ENCODE data around the gene WNT3A.

DNA sequence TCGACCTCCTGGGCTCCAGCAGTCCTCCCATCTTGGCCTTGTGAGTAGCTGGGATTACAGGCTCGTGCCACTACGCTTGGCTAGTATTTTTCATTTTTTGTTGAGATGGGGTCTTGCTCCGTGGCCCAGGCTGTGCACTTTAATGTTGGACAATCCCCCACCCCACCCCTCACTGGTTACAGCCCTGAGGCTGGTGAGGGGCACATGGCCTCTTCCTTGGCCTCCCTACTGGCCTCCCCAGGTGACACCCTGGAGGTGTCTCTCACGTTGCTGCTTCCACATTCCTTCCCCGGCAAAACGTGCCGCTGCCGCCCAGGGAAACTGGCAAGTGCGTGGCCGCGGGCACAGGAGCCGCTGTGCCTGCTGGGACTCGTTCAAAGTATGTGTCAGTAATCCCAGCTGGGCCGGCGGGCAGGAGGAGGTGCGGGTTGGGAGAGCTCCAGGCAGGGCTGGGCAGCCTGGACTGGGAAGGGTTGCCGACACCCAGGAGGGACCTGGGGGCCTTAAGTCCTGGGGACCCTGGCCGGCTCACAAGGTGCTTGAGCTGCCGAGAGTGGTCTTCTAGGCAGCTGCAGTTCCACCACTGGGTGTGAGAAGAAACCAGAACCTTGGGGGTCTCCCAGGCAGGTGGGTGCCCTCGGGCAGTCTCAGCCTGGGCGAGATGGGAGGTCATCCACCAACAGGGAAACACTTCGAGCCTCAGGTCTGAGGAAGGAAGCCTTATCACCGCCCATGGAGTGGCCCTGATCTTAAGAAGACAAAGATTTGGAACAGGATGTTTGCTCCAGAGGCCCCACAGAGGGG is 6.5 kb downstream of the WNT3A start:
- TF ChIP-seq, protein P1, sequence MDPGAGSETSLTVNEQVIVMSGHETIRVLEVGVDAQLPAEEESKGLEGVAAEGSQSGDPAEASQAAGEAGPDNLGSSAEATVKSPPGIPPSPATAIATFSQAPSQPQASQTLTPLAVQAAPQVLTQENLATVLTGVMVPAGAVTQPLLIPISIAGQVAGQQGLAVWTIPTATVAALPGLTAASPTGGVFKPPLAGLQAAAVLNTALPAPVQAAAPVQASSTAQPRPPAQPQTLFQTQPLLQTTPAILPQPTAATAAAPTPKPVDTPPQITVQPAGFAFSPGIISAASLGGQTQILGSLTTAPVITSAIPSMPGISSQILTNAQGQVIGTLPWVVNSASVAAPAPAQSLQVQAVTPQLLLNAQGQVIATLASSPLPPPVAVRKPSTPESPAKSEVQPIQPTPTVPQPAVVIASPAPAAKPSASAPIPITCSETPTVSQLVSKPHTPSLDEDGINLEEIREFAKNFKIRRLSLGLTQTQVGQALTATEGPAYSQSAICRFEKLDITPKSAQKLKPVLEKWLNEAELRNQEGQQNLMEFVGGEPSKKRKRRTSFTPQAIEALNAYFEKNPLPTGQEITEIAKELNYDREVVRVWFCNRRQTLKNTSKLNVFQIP (CRISPR knock-in tag; IDR thresholded peaks at IDR 0.05; ENCODE audit: borderline replicate concordance, low read depth) = no peak
- no peak for TF ChIP-seq ZNF565 (CRISPR knock-in tag; conservative IDR thresholded peaks at IDR 0.05; ENCODE audit: low read depth)
- no peak for TF ChIP-seq SNAI2 (CRISPR knock-in tag; IDR thresholded peaks at IDR 0.05)
- TF ChIP-seq, protein P2, sequence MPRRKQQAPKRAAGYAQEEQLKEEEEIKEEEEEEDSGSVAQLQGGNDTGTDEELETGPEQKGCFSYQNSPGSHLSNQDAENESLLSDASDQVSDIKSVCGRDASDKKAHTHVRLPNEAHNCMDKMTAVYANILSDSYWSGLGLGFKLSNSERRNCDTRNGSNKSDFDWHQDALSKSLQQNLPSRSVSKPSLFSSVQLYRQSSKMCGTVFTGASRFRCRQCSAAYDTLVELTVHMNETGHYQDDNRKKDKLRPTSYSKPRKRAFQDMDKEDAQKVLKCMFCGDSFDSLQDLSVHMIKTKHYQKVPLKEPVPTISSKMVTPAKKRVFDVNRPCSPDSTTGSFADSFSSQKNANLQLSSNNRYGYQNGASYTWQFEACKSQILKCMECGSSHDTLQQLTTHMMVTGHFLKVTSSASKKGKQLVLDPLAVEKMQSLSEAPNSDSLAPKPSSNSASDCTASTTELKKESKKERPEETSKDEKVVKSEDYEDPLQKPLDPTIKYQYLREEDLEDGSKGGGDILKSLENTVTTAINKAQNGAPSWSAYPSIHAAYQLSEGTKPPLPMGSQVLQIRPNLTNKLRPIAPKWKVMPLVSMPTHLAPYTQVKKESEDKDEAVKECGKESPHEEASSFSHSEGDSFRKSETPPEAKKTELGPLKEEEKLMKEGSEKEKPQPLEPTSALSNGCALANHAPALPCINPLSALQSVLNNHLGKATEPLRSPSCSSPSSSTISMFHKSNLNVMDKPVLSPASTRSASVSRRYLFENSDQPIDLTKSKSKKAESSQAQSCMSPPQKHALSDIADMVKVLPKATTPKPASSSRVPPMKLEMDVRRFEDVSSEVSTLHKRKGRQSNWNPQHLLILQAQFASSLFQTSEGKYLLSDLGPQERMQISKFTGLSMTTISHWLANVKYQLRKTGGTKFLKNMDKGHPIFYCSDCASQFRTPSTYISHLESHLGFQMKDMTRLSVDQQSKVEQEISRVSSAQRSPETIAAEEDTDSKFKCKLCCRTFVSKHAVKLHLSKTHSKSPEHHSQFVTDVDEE (CRISPR knock-in tag; IDR thresholded peaks at IDR 0.05) = no peak
- no peak for TF ChIP-seq ARNTL (CRISPR knock-in tag; IDR thresholded peaks at IDR 0.05; ENCODE audit: borderline replicate concordance, low read depth)
- TF ChIP-seq, protein P3, sequence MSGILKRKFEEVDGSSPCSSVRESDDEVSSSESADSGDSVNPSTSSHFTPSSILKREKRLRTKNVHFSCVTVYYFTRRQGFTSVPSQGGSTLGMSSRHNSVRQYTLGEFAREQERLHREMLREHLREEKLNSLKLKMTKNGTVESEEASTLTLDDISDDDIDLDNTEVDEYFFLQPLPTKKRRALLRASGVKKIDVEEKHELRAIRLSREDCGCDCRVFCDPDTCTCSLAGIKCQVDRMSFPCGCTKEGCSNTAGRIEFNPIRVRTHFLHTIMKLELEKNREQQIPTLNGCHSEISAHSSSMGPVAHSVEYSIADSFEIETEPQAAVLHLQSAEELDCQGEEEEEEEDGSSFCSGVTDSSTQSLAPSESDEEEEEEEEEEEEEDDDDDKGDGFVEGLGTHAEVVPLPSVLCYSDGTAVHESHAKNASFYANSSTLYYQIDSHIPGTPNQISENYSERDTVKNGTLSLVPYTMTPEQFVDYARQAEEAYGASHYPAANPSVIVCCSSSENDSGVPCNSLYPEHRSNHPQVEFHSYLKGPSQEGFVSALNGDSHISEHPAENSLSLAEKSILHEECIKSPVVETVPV (CRISPR knock-in tag; IDR thresholded peaks at IDR 0.05) = no peak
- TF ChIP-seq ISL1 (CRISPR knock-in tag; IDR thresholded peaks at IDR 0.05) = no peak
- TF ChIP-seq ZNF8 (CRISPR knock-in tag; IDR thresholded peaks at IDR 0.05) = no peak
- TF ChIP-seq, protein P4, sequence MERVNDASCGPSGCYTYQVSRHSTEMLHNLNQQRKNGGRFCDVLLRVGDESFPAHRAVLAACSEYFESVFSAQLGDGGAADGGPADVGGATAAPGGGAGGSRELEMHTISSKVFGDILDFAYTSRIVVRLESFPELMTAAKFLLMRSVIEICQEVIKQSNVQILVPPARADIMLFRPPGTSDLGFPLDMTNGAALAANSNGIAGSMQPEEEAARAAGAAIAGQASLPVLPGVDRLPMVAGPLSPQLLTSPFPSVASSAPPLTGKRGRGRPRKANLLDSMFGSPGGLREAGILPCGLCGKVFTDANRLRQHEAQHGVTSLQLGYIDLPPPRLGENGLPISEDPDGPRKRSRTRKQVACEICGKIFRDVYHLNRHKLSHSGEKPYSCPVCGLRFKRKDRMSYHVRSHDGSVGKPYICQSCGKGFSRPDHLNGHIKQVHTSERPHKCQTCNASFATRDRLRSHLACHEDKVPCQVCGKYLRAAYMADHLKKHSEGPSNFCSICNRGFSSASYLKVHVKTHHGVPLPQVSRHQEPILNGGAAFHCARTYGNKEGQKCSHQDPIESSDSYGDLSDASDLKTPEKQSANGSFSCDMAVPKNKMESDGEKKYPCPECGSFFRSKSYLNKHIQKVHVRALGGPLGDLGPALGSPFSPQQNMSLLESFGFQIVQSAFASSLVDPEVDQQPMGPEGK (CRISPR knock-in tag; IDR thresholded peaks at IDR 0.05; ENCODE audit: borderline replicate concordance) = no peak
- no peak for TF ChIP-seq BACH2 (CRISPR knock-in tag; IDR thresholded peaks at IDR 0.05; ENCODE audit: borderline replicate concordance)
